ENCODE data around the gene DPP7. TPM values are rescaled to one million over a fixed set of nuclear protein-coding genes. Genes with fewer than 3 reads are reported as not detected.

Gene DPP7
- total and polyA plus RNA-seq, 2 of the 8 experiments (the other 6 are each of a cell fraction or from before 2014, with no cell fraction given), result 21.2 to 26.8 TPM

DNA sequence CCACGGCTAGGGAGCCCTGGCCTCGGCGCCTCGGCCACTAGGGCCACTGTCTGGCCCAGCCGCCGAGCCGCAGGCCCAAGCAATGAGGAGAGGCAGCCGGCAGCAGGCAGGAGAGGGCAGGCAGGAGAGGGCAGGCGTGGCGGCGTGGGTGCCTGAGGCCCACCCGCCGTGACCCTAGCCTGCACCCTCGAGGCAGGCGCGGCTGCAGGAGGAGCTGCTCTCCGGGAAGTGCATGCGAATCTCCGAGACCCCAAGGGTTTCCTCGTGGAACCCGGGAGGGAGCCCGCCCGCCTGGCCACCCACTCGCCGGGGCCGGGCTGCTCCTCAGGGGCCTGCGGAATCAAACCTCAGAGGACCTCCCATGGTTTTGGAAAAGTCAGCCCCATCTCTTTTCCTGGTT, 33.7 kb upstream of the DPP7 start:
- no peak overlapping the region for H2BK5ac ChIP-seq (ENCODE audit: low read depth, low read length)
- peaks cover 3 to 14% of the 10 kb centered on the region in 2 experiments for H4K20me1 ChIP-seq (replicated peaks in 1 of 2; ENCODE audit: control insufficient read depth in 1 of 2, insufficient read depth in 2 of 2, low read length in 2 of 2)
- H3K14ac ChIP-seq (ENCODE audit: insufficient read length), result no peak overlapping the region
- H3K79me1 ChIP-seq (ENCODE audit: low read depth, low read length), result no peaks in the 10 kb centered on the region
- H3K56ac ChIP-seq (replicated peaks; ENCODE audit: insufficient read length, low read depth, low read length), result no peak overlapping the region
- H3K9ac ChIP-seq (replicated peaks in 1 of 4; ENCODE audit: extremely low read depth in 1 of 4, low read depth in 3 of 4, low read length in 3 of 4), result no peak overlapping the region
- no peak overlapping the region for H2AK5ac ChIP-seq (ENCODE audit: low read depth, low read length)
- H3K27me3 ChIP-seq (replicated peaks in 1 of 4; ENCODE audit: control insufficient read depth in 3 of 4, extremely low read depth in 1 of 4, insufficient read depth in 3 of 4, low read length in 3 of 4), result peaks cover 0 to 7% (median 6%) of the 10 kb centered on the region in 4 experiments; a peak in 4 of 7 replicates
- DNase-seq (ENCODE audit: low read depth in 1 of 2, low spot score in 2 of 2) (no peak), FAIRE-seq (no peak)
- no peak overlapping the region for H4K91ac ChIP-seq (replicated peaks; ENCODE audit: insufficient read length, low read length)
- H3K27ac ChIP-seq (ENCODE audit: low read depth, low read length), result no peak overlapping the region
- no peak overlapping the region for H4K8ac ChIP-seq (ENCODE audit: extremely low read depth, insufficient read depth, low read length)
- peaks cover 0 to 9% (median 0%) of the 10 kb centered on the region in 4 experiments; a peak in 1 of 7 replicates for H3K4me1 ChIP-seq (replicated peaks in 1 of 4; ENCODE audit: control insufficient read depth in 3 of 4, insufficient read depth in 4 of 4, low read length in 3 of 4)
- peaks cover 0 to 5% of the 10 kb centered on the region in 2 experiments; a peak in 3 of 4 replicates for H3K9me3 ChIP-seq (ENCODE audit: insufficient read depth in 2 of 2, low read depth in 1 of 2, low read length in 1 of 2)
- WGBS, 2 experiments (ENCODE audit: extremely low coverage in 1 of 2, insufficient coverage in 1 of 2, insufficient read length in 1 of 2, insufficient replicate concordance in 2 of 2, low coverage in 1 of 2, low lambda C conversion rate in 2 of 2, missing lambda C conversion rate in 1 of 2), result 85% methylated on average over 20 of the region's 27 CpGs; no CpG with 5 or more reads in 1 of the 2 experiments
- no peak overlapping the region for H4K5ac ChIP-seq (ENCODE audit: insufficient read length, low read depth, low read length)
- no peaks in the 10 kb centered on the region; a peak in 1 of 4 replicates for H3K79me2 ChIP-seq (ENCODE audit: control insufficient read depth in 1 of 2, insufficient read depth in 2 of 2, low read length in 2 of 2)
- CTCF ChIA-PET (ENCODE audit: partially characterized antibody), result interaction anchor here (3.6 kb wide), 1 partner anchor 9 kb away, joined by 24 read pairs; the partner anchor contains the start of gene GRIN1
- H2BK20ac ChIP-seq (ENCODE audit: low read length), result no peak overlapping the region
- H3K4ac ChIP-seq (replicated peaks; ENCODE audit: insufficient read length, low read depth, low read length), result no peak overlapping the region
- H3K4me2 ChIP-seq (ENCODE audit: insufficient read depth in 1 of 2, low read depth in 2 of 2, low read length in 2 of 2), result no peak overlapping the region
- H2AFZ ChIP-seq (ENCODE audit: low read length), result no peak overlapping the region
- POLR2A ChIA-PET (ENCODE audit: partially characterized antibody), result interaction anchor here (0.8 to 1.2 kb wide), 4 partner anchors 14 to 75 kb away, joined by 3 to 4 read pairs (median 4); no protein-coding TSS in a partner anchor
- H2BK12ac ChIP-seq (ENCODE audit: low read depth, low read length), result no peak overlapping the region
- no peak overlapping the region for H3K23ac ChIP-seq (ENCODE audit: insufficient read length)
- peaks cover 2% of the 10 kb centered on the region; the same call in 1 of the 2 replicates for H3K23me2 ChIP-seq (ENCODE audit: low read depth, low read length)
- no peaks in the 10 kb centered on the region; a peak in 1 of 8 replicates for H3K36me3 ChIP-seq (ENCODE audit: control insufficient read depth in 2 of 4, insufficient read depth in 4 of 4, low read length in 3 of 4)
- H3K4me3 ChIP-seq (ENCODE audit: extremely low read depth in 1 of 4, insufficient read depth in 2 of 4, low read depth in 3 of 4, low read length in 4 of 4), result no peak overlapping the region
- H2BK15ac ChIP-seq (ENCODE audit: low read length), result no peak overlapping the region
- no peak overlapping the region for H3K18ac ChIP-seq (ENCODE audit: extremely low read depth, low read length)
- H2BK120ac ChIP-seq (replicated peaks; ENCODE audit: low read depth, low read length), result no peak overlapping the region
- no peak for TF ChIP-seq EP300 (IDR thresholded peaks at IDR 0.05; ENCODE audit: borderline replicate concordance in 1 of 2, low read depth in 2 of 2, low read length in 2 of 2)
- TF ChIP-seq POU5F1 (IDR thresholded peaks at IDR 0.05; ENCODE audit: low read depth, low read length), result no peak
- no peak for TF ChIP-seq CHD2 (IDR thresholded peaks at IDR 0.05; ENCODE audit: low read length)
- TF ChIP-seq SIX5 (IDR thresholded peaks at IDR 0.05; ENCODE audit: low read depth, low read length), result no peak
- TF ChIP-seq CTCF (IDR thresholded peaks at IDR 0.05; ENCODE audit: control extremely low read depth in 1 of 3, insufficient read depth in 1 of 3, low read depth in 1 of 3, low read length in 3 of 3), result no peak
- no peak for TF ChIP-seq MAX (IDR thresholded peaks at IDR 0.05)
- no peak for TF ChIP-seq CHD1 (IDR thresholded peaks at IDR 0.05; ENCODE audit: low read depth, low read length)
- no peak for TF ChIP-seq SP1 (IDR thresholded peaks at IDR 0.05; ENCODE audit: low read depth, low read length)
- TF ChIP-seq EZH2 (IDR thresholded peaks at IDR 0.05; ENCODE audit: low read depth, low read length, severe bottlenecking), result no peak
- no peak for TF ChIP-seq SRF (IDR thresholded peaks at IDR 0.05; ENCODE audit: low read depth, low read length)
- no peak for TF ChIP-seq POLR2AphosphoS5 (IDR thresholded peaks at IDR 0.05; ENCODE audit: low read depth, low read length)
